ENCODE measurements around the gene MYO1B. TPM values are rescaled to one million over a fixed set of nuclear protein-coding genes. Genes with fewer than 3 reads are reported as not detected.

The MYO1B gene
- total RNA-seq, 2 donors from 2014 or later, result 75.0 to 78.2 TPM

DNA sequence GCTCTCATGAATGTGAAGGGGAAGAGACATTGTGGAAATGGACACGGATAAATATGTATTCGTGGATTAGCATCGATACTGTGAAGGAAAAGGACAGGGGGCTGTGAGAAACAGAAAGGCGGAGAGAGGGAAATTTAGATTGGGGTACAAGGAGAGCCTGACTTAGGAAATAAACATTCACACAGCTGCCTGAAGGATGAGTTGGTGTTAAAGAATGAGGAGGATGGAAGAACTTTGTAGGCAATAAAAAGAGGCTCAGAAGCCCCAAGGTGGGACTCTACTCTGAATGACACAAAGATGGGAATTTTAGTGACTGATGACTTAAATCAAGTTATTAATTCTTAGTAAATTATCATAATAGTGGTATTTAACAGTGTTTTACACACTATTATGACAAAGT lies 10.1 kb downstream of the MYO1B start:
- Histone ChIP-seq H3K36me3 (no peaks in the 10 kb centered on the region), H3K9me3 (no peaks in the 10 kb centered on the region), H3K27me3 (no peaks in the 10 kb centered on the region), H3K9ac (ENCODE audit: low read depth in 2 of 2, low read length in 2 of 2) (no peak overlapping the region), H3K27ac (no peak overlapping the region), H3K4me3 (no peak overlapping the region), H3K4me1 (no peaks in the 10 kb centered on the region)
- intact Hi-C loops (cut with DNase I), result no loop called here
- no peak for DNase-seq
- TF ChIP-seq, protein P1, sequence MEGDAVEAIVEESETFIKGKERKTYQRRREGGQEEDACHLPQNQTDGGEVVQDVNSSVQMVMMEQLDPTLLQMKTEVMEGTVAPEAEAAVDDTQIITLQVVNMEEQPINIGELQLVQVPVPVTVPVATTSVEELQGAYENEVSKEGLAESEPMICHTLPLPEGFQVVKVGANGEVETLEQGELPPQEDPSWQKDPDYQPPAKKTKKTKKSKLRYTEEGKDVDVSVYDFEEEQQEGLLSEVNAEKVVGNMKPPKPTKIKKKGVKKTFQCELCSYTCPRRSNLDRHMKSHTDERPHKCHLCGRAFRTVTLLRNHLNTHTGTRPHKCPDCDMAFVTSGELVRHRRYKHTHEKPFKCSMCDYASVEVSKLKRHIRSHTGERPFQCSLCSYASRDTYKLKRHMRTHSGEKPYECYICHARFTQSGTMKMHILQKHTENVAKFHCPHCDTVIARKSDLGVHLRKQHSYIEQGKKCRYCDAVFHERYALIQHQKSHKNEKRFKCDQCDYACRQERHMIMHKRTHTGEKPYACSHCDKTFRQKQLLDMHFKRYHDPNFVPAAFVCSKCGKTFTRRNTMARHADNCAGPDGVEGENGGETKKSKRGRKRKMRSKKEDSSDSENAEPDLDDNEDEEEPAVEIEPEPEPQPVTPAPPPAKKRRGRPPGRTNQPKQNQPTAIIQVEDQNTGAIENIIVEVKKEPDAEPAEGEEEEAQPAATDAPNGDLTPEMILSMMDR (IDR thresholded peaks at IDR 0.05), result no peak

DNA sequence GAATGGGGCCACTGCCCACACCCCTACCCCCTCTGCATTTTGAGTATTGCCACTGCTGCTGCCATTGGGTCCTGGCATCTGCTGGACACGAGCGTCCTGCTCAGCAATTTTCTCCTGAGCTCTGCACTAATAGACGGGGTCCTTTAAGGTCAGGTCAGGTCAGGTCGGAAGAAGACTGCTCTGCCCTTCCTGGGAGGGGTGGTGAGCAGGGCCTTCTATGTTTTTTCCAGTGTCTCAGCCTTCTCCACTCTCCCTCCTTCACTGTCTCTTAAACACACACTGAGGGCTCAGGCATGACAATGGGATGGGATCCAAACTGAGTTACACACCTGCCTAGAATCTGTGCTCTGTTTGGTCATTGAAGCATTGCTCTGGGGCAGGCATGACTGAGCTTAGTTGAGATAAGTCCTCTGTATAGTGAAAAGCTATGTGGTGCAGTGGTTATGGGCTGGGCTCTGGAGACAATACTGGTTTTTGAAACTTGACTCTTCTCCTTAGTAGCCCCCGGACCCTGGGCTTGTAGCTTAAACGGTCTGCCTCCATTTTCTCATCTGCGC lies 10.6 kb downstream of the MYO1B start:
- no peak overlapping the region for H3K27ac ChIP-seq
- H3K9ac ChIP-seq (ENCODE audit: low read depth in 2 of 2, low read length in 2 of 2), result no peak overlapping the region
- H3K4me1 ChIP-seq, result no peaks in the 10 kb centered on the region
- no peaks in the 10 kb centered on the region for H3K9me3 ChIP-seq
- TF ChIP-seq, protein P1 (IDR thresholded peaks at IDR 0.05), result no peak
- no peak overlapping the region for H3K4me3 ChIP-seq
- intact Hi-C loops (cut with DNase I), result no loop called here
- DNase-seq, result no peak
- no peaks in the 10 kb centered on the region for H3K27me3 ChIP-seq
- no peaks in the 10 kb centered on the region for H3K36me3 ChIP-seq

DNA sequence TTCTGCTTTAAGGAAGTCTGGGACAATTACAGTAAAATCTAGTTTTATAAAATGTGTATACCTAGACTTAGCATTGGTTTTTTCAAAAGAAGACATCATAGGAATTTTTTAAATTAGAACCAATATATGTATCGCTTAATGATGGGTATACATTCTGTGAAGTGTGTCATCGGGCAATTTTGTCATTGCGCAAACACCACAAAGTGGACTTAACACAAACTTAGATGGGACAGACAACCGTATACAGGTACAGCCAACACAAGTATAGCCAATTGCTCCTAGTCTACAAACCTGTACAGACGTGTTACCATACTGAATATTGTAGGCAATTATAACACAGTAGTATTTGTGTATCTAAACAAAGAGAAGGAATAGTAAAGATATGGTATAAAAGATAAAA lies 12.7 kb downstream of the MYO1B start:
- Histone ChIP-seq H3K9ac (ENCODE audit: low read depth in 2 of 2, low read length in 2 of 2) (no peak overlapping the region), H3K4me1 (no peaks in the 10 kb centered on the region), H3K36me3 (no peaks in the 10 kb centered on the region), H3K9me3 (no peaks in the 10 kb centered on the region), H3K4me3 (no peak overlapping the region), H3K27ac (no peak overlapping the region), H3K27me3 (no peaks in the 10 kb centered on the region)
- intact Hi-C loops (cut with DNase I), result no loop called here
- DNase-seq, result no peak
- TF ChIP-seq, protein P1 (IDR thresholded peaks at IDR 0.05), result no peak

DNA sequence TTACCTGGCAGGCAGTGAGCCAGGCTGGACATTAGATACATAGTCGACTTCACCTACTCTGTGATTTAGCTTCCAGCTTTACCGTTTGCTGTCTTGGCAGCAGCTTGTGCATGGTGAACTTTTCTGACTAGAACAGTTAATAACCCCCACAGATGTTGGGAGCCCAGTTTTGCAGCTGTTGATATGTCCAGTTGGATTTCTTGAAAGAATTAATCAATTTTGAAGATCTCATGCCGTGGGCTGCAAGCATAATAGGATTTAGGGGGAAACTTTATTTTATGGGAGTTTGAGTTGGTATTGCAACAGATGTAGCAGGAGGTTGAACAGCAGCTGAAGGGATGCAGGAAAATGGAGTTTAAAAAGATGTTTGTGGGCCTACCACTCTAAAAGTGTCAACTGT lies 13.8 kb downstream of the MYO1B start:
- no peak overlapping the region for H3K9ac ChIP-seq (ENCODE audit: low read depth in 2 of 2, low read length in 2 of 2)
- no peaks in the 10 kb centered on the region for H3K36me3 ChIP-seq
- no peak overlapping the region for H3K27ac ChIP-seq
- TF ChIP-seq, protein P1 (IDR thresholded peaks at IDR 0.05), result no peak
- no peaks in the 10 kb centered on the region for H3K4me1 ChIP-seq
- no peak for DNase-seq
- H3K9me3 ChIP-seq, result no peaks in the 10 kb centered on the region
- H3K27me3 ChIP-seq, result no peaks in the 10 kb centered on the region
- intact Hi-C loops (cut with DNase I), result no loop called here
- no peak overlapping the region for H3K4me3 ChIP-seq

DNA sequence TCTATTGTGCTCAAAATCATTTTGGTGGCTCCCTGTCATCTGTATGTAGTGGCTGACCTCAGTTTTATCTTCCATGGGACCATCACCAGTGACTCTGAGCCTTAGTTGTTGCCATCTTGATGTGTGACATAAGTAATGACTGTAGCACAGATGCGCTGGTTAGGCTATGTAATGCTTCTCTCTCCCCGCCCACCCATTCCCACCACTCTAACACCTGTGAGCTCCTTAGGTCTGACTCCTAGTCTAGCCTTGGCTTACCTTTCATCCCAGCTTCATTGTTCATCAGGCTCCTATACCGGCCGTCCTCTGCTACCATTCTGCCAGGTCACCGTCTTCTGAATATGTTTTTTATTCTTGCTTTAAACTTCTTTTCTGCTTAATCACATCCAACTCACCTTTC lies 17.2 kb downstream of the MYO1B start:
- Histone ChIP-seq H3K4me1 (peaks cover 3% of the 10 kb centered on the region), H3K36me3 (no peaks in the 10 kb centered on the region), H3K9ac (ENCODE audit: low read depth in 2 of 2, low read length in 2 of 2) (no peak overlapping the region), H3K4me3 (no peak overlapping the region), H3K9me3 (no peaks in the 10 kb centered on the region), H3K27ac (no peak overlapping the region), H3K27me3 (no peaks in the 10 kb centered on the region)
- intact Hi-C loops (cut with DNase I), result no loop called here
- no peak for DNase-seq
- TF ChIP-seq, protein P1 (IDR thresholded peaks at IDR 0.05), result no peak
